ENCODE data around the gene RPS5.
"Not testable (repeated sequence)": the region's sequence is repeated elsewhere in the genome, so short reads cannot be mapped to it uniquely, and the experiment has no call there.

Gene RPS5

GRCh38 chr19:58386576-58387337 lies at the start of gene RPS5:
TSS of gene RPS5 (plus strand) at chr19:58387269. CDS start at chr19:58388138, 869 bp downstream.
- DNase-seq (ENCODE audit: low spot score), result peak; percentile 99

GRCh38 chr19:58338336-58338735 lies 48.7 kb upstream of the RPS5 start:
- no peak for DNase-seq (ENCODE audit: low spot score)

- no peak for DNase-seq (ENCODE audit: low spot score)
Measured at GRCh38 chr19:58338825-58339558, 48.1 kb upstream of the RPS5 start.

GRCh38 chr19:58345558-58345957 lies 41.5 kb upstream of the RPS5 start:
- DNase-seq (ENCODE audit: low spot score), result no peak

- DNase-seq (ENCODE audit: low spot score), result peak; percentile 69
Measured at GRCh38 chr19:58346961-58347929, 39.8 kb upstream of the RPS5 start.

GRCh38 chr19:58348080-58348479 lies 39.0 kb upstream of the RPS5 start:
- not testable (repeated sequence) for DNase-seq (ENCODE audit: low spot score)

GRCh38 chr19:58349590-58349989 lies 37.5 kb upstream of the RPS5 start:
- DNase-seq (ENCODE audit: low spot score), result no peak

GRCh38 chr19:58350001-58350861 lies 36.8 kb upstream of the RPS5 start:
- no peak for DNase-seq (ENCODE audit: low spot score)

GRCh38 chr19:58350871-58351557 lies 36.1 kb upstream of the RPS5 start:
- no peak for DNase-seq (ENCODE audit: low spot score)

GRCh38 chr19:58351558-58351878 lies 35.6 kb upstream of the RPS5 start:
- DNase-seq (ENCODE audit: low spot score), result no peak

GRCh38 chr19:58351990-58352755 lies 34.9 kb upstream of the RPS5 start:
- DNase-seq (ENCODE audit: low spot score), result no peak

GRCh38 chr19:58352760-58353671 lies 34.1 kb upstream of the RPS5 start, which contains the start of gene A1BG:
TSS of gene A1BG (minus strand) at chr19:58353492. CDS start at chr19:58353437, 55 bp downstream.
- no peak for DNase-seq (ENCODE audit: low spot score)

- DNase-seq (ENCODE audit: low spot score), result no peak
Measured at GRCh38 chr19:58353717-58354477, 33.2 kb upstream of the RPS5 start.

GRCh38 chr19:58354478-58355030 lies 32.5 kb upstream of the RPS5 start:
- no peak for DNase-seq (ENCODE audit: low spot score)

GRCh38 chr19:58355215-58355796 lies 31.8 kb upstream of the RPS5 start:
- DNase-seq (ENCODE audit: low spot score), result no peak

- no peak for DNase-seq (ENCODE audit: low spot score)
Measured at GRCh38 chr19:58355908-58356765, 30.9 kb upstream of the RPS5 start.
